NCI-H1436 treated with DMSO at 0.1 percent for 48 hours (cell line): ENCODE data around the gene ARL14EPL.
"Not testable (repeated sequence)": the region's sequence is repeated elsewhere in the genome, so short reads cannot be mapped to it uniquely, and the experiment has no call there.

Experiments
- DNase-seq: peaks from one replicate; lab custom pipeline; 2025; lab: John Stamatoyannopoulos, UW

ARL14EPL gene

DNA sequence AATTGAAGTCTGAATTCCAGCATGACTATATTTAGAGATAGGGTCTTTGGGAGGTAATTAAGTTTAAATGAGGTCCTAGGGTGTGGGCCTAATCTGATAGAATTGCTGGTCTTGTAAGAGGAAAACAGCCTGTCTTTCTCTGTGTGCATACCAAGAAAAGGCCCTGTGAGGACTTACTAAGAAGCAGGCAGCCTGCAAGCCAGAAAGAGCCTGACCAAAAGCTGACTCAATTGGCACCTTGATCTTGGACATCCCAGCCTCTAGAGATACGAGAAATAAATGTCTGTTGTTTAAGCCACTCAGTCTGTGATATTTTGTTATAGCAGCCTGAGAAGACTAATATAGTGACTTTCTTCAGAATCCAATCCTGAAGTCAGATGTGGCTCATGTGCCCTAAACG is 14.6 kb downstream of the ARL14EPL start:
- no peak for DNase-seq

DNA sequence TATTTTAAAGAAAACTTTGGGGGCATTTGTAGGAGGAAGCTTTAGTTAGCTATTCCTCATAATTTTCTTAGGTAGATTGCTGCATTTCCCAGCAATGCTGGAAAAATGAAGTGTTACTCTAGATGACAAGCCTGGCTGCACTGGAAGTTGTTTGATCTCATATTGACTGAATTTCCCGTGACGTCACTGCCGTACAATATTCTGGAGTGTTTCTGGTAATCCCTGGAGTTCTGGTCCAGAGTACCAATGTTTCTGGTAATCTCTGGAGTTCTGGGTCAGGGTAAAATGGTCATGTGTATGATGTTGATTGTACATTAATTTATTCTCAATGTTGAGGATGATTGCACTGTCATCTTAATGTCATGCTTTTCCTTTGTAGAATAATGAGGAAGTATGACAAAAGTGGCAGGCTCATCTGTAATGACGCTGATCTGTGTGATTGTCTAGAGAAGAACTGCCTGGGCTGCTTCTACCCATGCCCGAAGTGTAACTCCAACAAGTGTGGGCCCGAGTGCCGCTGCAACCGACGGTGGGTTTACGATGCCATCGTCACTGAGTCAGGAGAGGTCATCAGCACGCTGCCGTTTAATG is 26.2 kb downstream of the ARL14EPL start:
- no peak for DNase-seq

DNA sequence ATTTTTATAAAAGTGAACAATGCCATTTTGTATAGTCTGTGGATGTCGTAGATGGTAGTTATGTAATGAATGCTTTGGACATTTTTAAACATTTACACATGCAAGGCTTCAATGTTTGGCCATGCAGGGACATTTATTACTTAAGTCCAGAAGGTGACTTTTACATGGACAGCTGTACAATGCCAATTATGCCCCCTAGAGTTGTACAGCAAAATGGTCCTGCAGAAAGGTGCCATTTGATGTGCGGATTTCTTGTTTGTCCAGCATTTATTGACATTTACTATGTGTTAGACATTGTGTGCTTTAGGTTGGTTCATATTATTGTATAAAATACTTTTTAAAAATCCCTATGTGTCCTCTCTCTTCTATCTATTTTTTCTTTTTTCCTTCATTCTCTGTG is 30.1 kb downstream of the ARL14EPL start:
- DNase-seq = no peak

DNA sequence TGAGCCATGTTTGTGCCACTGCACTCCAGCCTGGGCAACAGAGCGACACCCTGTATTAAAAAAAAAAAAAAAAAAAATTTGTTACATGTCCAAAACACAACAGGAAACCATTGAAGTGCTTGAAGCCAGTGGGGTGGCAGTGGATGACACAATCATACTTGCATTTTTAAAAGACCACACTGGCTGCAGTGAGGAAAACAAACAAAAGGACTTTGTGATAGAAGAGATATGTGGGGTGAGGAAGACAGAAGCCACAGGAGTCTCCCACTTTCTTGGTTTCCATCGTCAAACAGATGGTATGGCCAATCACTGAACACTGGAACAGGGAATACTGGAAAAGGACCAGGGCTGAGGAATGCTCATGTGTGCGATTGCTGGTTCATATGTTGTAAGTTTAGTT is 31.7 kb downstream of the ARL14EPL start:
- DNase-seq = no peak

DNA sequence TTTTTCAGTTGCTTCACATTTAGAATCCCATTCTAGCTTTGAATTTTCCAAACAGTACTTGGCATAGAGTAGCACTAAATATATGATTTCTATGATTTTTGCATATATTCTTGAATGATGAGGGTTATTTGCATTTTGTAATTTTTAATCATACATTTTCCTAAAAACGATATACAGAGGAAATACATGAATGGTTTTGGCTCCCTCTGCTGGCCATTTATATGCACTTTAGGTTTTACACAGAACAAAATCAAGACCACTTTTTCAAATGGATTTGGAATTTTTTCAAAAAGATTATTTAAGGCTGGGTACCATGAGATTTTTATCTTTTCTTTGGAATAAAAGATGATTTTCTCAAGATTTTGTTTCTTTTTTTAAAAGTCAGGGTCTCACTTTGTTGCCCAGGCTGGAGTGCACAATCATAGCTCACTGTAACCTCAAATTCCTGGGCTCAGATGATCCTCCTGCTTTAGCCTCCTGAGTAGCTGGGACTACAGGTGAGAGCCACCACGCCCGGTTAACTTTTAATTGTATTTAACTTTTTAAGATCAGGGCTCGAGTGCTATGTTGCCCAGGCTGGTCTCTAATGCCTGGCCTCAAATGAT is 35.9 kb downstream of the ARL14EPL start:
- DNase-seq = no peak

DNA sequence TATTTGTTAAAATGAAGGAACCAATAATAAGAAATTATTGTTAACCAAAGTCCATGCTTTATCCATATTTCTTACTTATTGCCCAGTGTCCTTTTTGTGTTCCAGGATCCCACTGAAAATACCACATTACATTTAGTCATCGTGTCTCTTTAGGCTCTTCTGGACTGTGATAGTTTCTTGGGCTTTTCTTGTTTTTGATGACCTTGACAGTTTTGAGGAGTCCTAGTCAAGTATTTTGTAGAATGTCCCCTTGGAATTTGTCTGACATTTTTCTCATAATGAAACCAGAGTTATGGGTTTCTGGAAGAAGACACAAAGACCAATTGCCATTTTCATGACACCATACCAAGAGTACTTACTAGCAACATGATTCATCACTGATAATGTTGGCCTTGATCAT is 38.9 kb downstream of the ARL14EPL start:
- DNase-seq = no peak

DNA sequence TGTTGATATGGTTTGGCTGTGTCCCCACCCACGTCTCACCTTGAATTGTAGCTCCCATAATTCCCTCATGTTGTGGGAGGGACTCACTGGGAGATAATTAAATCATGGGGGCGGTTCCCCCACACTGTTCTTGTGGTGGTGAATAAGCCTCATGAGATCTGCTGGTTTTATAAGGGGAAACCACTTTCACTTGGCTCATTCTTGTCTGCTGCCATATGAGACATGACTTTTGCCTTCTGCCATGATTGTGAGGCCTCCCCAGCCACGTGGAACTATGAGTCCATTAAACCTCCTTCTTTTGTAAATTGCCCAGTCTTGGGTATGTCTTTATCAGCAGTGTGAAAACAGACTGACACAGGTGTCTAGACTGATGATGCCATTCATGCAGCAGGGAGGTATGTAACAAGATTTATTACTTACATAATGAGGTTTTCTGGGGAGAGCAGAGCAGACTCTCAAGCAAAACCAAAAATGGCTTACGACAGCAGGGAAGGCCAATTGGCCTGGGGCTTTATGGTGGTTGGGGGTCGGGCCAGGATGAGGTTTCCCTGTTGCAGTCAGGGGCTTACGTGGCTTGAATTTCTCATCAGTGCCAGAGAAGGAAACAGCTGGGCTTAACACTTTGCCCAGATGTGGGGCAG is 43.0 kb downstream of the ARL14EPL start:
- DNase-seq = no peak

DNA sequence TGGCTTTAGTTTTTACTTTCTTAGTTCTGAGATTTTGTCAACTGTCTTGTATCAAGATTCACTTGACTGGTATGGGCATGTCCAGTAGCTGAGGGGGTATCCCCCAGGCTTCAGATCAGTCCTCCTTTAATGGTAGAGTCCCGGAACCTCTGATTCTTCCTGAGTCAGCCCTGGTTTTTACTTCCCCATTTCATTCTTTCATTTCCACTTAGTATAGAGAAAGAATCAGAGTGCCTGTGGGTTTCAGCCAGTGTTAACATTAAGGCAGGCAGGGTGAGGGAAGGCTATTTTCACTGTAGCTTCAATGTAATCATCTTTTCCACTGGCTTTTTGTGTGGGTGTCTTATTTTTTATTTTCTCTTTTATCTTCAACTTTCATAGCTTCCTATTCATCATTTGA is 44.2 kb downstream of the ARL14EPL start:
- no peak for DNase-seq

DNA sequence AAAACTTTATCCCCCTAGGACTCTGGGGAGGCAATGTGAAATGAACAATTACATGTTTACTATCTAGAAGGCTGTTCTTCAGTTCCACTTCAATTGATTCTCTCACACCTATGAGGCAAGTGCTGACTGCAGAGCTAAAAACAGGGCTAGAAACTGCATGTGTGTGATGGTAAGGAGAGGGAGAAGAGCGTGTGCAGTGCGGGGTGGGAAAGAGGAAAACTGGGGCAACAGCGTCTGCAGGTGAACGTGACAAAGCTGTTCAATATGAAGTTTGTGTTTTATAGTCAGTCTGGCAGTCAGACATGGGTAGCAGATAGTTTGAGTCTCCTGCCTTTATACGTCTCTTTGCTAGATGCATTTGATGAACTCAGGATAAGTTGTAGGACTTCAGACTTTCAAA is 45.9 kb downstream of the ARL14EPL start:
- DNase-seq = no peak

DNA sequence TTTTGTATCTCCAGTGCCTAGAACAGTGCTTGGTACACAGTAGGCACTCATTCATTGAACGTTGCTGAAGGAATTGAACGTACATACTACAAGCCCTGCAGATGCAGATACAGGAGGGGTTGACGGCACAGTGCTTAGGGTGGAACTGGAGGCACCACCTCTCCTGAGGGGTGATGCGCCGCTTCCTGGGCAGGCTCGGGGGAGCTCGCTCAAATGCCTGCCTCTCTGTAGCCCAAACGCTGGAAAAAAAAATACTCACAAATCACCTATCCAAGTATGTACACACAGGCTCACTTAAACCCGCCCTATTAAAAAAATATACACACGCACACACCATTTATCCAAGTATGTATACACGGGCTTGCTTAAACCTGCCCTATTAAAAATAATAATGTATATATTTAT is 52.0 kb downstream of the ARL14EPL start:
- no peak for DNase-seq

DNA sequence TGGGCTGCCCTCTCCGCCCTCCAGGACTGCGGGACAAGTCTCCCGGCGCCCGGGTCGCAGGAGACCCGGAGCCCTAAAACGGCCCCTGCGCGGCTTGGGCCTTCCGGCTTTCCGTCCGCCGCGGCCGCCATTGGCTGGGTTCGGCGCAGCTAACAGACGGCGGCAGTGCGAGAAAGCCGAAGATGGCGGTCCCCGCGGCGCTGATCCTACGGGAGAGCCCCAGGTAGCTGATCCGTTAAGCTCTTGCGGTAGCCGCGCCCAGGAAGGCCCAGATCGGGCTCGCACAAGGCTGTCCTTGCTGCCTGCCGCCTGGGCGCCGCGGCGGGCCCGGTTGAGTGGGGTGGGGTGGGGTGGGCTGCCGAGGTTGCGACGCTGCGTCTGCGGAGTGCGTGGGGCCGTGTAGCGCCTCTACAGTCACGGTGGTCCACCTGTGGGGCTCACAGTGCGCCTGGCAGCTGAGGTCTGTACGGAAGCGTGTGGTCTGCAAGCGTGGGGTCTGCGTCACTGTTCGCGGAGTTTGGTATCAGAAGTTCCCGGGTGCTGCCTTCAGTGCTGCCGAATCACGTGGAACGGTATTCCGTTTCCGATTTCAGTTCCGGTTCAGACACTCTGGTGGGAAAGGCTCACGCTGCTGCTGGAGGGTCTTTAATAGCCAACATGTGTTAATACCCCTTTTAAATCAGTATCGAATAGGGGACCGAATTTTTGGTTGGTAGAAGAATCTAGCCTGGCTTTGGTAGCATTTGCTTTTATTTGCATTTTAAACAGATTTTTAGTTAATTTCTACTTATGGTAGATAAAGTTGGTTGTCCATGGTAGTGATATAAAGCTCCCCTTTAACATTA is 52.8 kb downstream of the ARL14EPL start, which contains the start of gene COMMD10:
TSS of gene COMMD10 (plus strand) at position 155 of the 845 bp plus-strand sequence.
- DNase-seq = no peak

DNA sequence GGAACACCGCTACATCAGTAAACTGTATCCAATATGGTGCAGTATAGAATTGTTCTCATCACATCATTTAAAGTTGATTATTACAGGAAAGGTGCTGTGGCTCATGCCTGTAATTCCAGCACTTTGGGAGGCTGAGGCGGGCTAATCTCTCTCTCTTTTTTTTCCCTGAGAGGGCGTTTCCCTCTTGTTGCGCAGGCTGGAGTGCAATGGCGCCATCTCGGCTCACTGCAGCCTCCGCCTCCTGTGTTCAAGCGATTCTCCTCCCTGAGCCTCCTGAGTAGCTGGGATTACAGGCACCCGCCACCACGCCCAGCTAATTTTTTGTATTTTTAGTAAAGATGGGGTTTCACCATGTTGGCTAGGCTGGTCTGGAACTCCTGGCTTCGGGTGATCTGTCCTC is 54.0 kb downstream of the ARL14EPL start:
- DNase-seq = not testable (repeated sequence)

DNA sequence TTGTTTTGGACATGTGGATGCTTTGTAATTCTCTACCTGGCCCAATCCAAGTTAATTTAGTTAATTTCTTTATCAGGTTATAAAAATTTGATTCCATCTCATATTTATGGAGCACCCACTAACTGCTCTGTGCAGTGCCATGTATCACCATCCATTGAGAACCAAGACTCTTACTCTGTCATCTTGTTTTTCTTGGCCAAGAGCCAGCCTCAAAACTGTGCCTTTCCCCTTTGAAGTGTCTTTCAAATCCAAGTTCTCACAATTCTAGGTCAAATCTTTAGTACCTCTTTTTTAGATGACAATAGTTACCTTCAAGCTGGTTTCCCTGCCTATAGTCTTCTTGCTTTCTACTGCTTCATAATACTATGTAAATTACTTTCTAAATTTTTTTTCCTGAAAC is 55.8 kb downstream of the ARL14EPL start:
- no peak for DNase-seq

DNA sequence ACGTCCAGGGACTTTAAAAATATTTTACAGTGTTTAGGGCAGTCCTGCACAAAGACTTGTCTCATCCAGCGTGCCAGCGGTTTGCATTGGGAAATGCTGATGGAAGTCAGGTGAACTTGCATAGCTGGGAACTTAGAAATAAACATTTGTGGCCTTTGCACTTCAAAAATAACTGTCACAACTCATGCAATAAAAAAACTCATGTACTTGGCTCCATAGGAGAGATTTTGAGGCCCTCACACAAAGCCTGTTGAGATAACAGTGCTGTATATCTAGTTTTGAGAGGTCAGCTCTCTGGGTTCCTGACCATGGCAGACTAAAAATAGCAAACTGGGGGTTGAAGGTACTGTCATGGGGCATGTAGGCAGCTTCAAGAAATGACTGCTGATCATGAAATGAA is 58.0 kb downstream of the ARL14EPL start:
- no peak for DNase-seq

DNA sequence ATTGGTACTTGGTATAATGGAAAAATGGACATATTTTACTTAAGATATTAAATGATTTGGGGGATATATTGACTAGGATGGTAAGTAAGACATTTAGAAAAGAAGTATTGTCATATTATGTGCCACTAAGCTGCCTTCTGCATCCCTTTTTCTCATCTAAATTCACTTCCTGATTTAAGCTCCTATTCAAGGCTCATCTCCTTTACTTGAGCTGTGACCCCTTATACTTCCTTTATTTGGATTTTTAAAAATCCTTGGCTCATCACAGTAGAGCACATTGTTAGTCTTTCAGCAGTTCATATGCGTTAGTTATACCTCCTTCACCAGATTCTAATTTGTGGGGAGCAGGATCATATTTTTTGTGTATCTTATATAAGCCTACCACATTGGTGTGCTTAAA is 59.1 kb downstream of the ARL14EPL start:
- DNase-seq = no peak

DNA sequence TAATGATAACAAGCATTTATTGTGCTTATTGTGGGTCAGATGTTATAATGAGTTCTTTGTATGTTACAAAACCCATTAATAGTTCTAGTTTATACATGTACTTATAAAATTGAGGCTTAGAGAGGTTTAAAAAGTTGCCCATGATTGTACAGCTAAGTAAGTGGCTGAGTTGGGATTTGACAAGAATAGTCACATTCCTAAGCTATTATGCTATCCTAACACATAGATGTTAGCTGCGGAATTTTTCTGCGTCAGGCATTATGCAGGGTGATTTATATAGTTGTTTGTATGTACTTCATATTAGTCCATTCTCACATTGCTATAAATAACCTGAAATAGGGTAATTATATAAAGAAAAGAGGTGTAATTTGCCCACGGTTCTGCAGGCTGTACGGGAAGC is 65.0 kb downstream of the ARL14EPL start:
- DNase-seq = no peak

DNA sequence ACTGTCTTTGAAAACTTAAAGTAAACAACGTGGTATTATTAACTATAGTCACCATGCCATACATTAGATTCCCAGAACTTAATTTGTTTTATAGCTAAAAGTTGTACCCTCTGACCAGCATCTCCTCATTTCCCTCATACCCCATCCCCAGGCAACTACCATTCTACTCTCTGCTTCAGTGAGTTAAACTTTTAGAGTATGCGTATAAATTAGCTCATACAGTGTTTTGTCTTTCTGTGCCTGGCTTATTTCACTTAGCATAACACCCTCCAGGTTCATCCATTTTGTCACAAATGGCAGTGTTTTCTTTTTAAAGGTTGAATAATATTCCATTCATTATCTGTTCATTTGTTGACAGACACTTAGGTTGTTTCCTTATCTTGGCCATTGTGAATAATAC is 66.7 kb downstream of the ARL14EPL start:
- DNase-seq = no peak

DNA sequence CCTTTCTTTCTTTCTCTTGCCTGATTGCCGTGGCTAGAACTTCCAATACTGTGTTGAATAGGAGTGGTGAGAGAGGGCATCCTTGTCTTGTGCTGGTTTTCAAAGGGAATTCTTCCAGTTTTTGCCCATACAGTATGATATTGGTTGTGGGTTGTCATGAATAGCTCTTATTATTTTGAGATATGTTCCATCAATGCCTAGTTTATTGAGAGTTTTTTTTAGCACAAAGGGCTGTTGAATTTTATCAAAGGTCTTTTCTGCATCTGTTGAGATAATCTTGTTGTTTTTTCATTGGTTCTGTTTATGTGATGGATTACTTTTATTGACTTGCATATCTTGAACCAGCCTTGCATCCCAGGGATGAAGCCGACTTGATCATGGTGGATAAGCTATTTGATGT is 72.7 kb downstream of the ARL14EPL start:
- not testable (repeated sequence) for DNase-seq
